HL-60 (cell line): ENCODE data around the gene KLHL24.

Experiments
- DNase-seq, 2 experiments: peaks; one replicate each; pipeline ENCODE4 v3.0.0-alpha.2; 2010 to 2020; ENCODE audit warnings: low read depth in 1 of 2, low spot score in 1 of 2
- H3K27ac ChIP-seq: fragments of 250-450 bp; sonication (Bioruptor Pico); replicated peaks from 2 replicates; pipeline ENCODE4 v1.5.1; 2020; ENCODE audit warnings: mild to moderate bottlenecking, moderate library complexity
- H3K27me3 ChIP-seq: fragments of 250-450 bp; sonication (Bioruptor Pico); 2 replicates; pipeline ENCODE4 v1.5.1; 2021; ENCODE audit warnings: mild to moderate bottlenecking, moderate library complexity; ENCODE audit not compliant: insufficient read depth, poor library complexity, severe bottlenecking
- H3K4me3 ChIP-seq: replicated peaks from 2 replicates; pipeline ENCODE4 v1.5.1; 2011; ENCODE audit warnings: mild to moderate bottlenecking, control low read depth, low read length; ENCODE audit not compliant: insufficient read depth
- GABPA ChIP-seq: IDR thresholded peaks from 2 replicates; pipeline ENCODE4 v1.6.1; 2012; ENCODE audit warnings: low read depth
- POLR2AphosphoS5 ChIP-seq: IDR thresholded peaks from 2 replicates; pipeline ENCODE4 v1.6.1; 2012; ENCODE audit warnings: low read depth
- REST ChIP-seq: IDR thresholded peaks from 2 replicates; pipeline ENCODE4 v1.6.1; 2012; ENCODE audit warnings: low read depth; ENCODE audit not compliant: insufficient replicate concordance
- SPI1 ChIP-seq: IDR thresholded peaks from 2 replicates; pipeline ENCODE4 v1.6.1; 2012; ENCODE audit warnings: low read depth, mild to moderate bottlenecking, borderline replicate concordance
- TF ChIP-seq, protein P1 (sequence below): IDR thresholded peaks from one replicate; pipeline ENCODE4 v1.5.1; 2011; ENCODE audit warnings: low read length, control low read depth, inconsistent platforms; ENCODE audit not compliant: insufficient read depth

KLHL24 gene

DNA sequence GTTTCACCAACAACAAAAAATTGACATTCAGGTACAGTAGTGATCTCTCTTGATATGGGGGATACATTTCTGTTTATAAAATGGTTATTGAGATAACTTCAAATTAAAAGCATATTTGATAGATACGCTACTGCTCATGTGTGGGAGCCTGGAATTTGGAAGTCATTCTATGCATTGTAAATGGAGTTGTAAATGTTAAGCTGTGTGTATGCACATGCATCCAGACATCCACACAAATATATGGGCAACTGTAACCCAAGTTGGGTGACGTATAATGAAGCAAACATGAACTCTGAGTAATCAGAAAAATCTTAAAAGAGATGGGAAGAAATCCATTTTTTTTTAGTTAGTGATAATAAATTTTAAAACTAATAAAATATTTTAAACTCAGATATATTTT, 9.8 kb downstream of the KLHL24 start:
- DNase-seq, result no peak
- Histone ChIP-seq H3K27ac (no peak overlapping the region), H3K4me3 (no peak overlapping the region), H3K27me3 (no peaks in the 10 kb centered on the region)
- TF ChIP-seq, protein P1, sequence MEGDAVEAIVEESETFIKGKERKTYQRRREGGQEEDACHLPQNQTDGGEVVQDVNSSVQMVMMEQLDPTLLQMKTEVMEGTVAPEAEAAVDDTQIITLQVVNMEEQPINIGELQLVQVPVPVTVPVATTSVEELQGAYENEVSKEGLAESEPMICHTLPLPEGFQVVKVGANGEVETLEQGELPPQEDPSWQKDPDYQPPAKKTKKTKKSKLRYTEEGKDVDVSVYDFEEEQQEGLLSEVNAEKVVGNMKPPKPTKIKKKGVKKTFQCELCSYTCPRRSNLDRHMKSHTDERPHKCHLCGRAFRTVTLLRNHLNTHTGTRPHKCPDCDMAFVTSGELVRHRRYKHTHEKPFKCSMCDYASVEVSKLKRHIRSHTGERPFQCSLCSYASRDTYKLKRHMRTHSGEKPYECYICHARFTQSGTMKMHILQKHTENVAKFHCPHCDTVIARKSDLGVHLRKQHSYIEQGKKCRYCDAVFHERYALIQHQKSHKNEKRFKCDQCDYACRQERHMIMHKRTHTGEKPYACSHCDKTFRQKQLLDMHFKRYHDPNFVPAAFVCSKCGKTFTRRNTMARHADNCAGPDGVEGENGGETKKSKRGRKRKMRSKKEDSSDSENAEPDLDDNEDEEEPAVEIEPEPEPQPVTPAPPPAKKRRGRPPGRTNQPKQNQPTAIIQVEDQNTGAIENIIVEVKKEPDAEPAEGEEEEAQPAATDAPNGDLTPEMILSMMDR, result no peak
- TF ChIP-seq SPI1 (no peak), REST (no peak), POLR2AphosphoS5 (no peak), GABPA (no peak)

DNA sequence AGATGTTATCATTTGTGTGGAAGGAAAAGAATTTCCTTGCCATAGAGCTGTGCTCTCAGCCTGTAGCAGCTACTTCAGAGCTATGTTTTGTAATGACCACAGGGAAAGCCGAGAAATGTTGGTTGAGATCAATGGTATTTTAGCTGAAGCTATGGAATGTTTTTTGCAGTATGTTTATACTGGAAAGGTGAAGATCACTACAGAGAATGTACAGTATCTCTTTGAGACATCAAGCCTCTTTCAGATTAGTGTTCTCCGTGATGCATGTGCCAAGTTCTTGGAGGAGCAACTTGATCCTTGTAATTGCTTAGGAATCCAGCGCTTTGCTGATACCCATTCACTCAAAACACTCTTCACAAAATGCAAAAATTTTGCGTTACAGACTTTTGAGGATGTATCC, 15.1 kb downstream of the KLHL24 start:
- no peak for DNase-seq
- no peak for TF ChIP-seq POLR2AphosphoS5
- no peak for TF ChIP-seq REST
- no peak for TF ChIP-seq GABPA
- TF ChIP-seq SPI1, result no peak
- TF ChIP-seq, protein P1, result no peak
- H3K27me3 ChIP-seq, result no peaks in the 10 kb centered on the region
- no peak overlapping the region for H3K4me3 ChIP-seq
- no peak overlapping the region for H3K27ac ChIP-seq

DNA sequence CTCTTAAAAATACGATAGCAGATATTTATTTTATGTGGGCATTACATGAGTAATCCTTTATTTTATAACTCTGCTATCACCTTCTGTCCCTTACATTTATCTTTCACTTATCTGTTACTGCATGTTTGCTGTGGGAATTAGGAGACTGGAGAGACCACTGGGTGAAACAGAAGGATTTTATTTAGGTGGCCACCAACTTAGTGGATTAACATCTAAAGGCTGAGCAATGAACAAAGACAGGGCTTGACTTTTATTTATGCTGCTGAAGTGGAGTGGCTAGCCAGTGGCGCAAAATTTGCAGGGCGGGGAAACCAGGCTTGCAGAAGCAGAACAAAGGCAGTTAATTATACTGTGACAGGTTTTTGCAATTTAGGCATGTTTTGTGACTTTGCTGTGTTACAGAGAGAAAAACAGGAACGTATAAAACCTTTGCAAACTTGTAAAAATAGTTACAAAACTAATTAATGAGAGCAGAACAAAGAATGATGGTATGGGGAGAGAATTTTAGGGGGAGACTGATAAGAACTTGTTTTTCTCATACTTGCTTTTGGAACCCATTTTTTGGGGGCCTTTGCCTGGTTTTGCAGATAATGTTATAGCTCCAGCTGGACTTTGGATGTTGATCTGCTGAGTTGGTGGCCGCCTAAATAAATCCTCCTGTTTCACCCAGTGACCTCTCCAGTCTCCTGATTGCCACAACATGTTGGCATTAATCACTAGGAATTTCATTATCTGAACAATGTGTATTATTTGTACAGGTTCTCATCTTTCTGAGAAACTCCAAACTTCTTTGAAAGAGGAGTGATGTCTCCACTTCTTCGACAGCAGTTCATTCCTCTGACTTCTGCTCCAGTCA, 18.0 kb downstream of the KLHL24 start:
- Histone ChIP-seq H3K27ac (no peak overlapping the region), H3K4me3 (no peak overlapping the region), H3K27me3 (no peaks in the 10 kb centered on the region)
- DNase-seq, result peak; percentile 12 to 38
- TF ChIP-seq GABPA (no peak), SPI1 (no peak), REST (no peak), POLR2AphosphoS5 (no peak)
- TF ChIP-seq, protein P1, result no peak
